MCF 10A (cell line): ENCODE data around the gene VAPA. TPM values are rescaled to one million over a fixed set of nuclear protein-coding genes. Genes with fewer than 3 reads are reported as not detected.
A peak's percentile ranks its signal among the peaks of the same experiment; 100 is the strongest.

Source experiments
- BruUV-seq: library from RNA; stranded (reverse); fragments of 400-500 nt; replicated peaks from 2 replicates; lab custom pipeline; 2021; lab: Mats Ljungman, UMichigan
- CTCF ChIA-PET: fragments of 300-600 bp; sonication (Branson Sonifier 250); formaldehyde crosslinking; extraction: SDS; loops from one replicate; lab custom pipeline; 2021; ENCODE audit warnings: antibody characterized with exemption, inconsistent platforms; lab: Yijun Ruan, JAX
- POLR2A ChIA-PET: fragments of 300-600, 350-650 bp; sonication (Branson Sonifier 250); formaldehyde crosslinking; extraction: SDS; loops from one replicate; lab custom pipeline; 2020; ENCODE audit warnings: antibody characterized with exemption, inconsistent platforms; lab: Yijun Ruan, JAX
- DNase-seq: peaks from one replicate; pipeline ENCODE4 v3.0.0-alpha.2; 2018; ENCODE audit not compliant: unreplicated experiment
- H3K27ac Mint-ChIP-seq: one replicate; pipeline ENCODE4 v1.8.0; 2022; ENCODE audit warnings: mild to moderate bottlenecking, low read depth, mixed read lengths; ENCODE audit not compliant: unreplicated experiment
- H3K27me3 Mint-ChIP-seq: one replicate; pipeline ENCODE4 v1.8.0; 2022; ENCODE audit warnings: mixed read lengths; ENCODE audit not compliant: insufficient read depth, unreplicated experiment
- H3K36me3 Mint-ChIP-seq: one replicate; pipeline ENCODE4 v1.8.0; 2022; ENCODE audit warnings: mild to moderate bottlenecking, moderate library complexity, mixed read lengths; ENCODE audit not compliant: insufficient read depth, unreplicated experiment
- H3K4me1 Mint-ChIP-seq: one replicate; pipeline ENCODE4 v1.8.0; 2022; ENCODE audit warnings: mixed read lengths; ENCODE audit not compliant: insufficient read depth, unreplicated experiment
- H3K4me3 Mint-ChIP-seq: one replicate; pipeline ENCODE4 v1.8.0; 2022; ENCODE audit warnings: mild to moderate bottlenecking, moderate library complexity, mixed read lengths; ENCODE audit not compliant: unreplicated experiment
- H3K9me3 Mint-ChIP-seq: one replicate; pipeline ENCODE4 v1.8.0; 2022; ENCODE audit warnings: mixed read lengths; ENCODE audit not compliant: unreplicated experiment
- CTCF ChIP-seq: fragments of 200-600 bp; IDR thresholded peaks from one replicate; pipeline ENCODE4 v1.8.0; 2022; ENCODE audit warnings: antibody characterized with exemption, mild to moderate bottlenecking; ENCODE audit not compliant: unreplicated experiment
- intact Hi-C: fragments of 100-400 bp; cut with micrococcal nuclease; formaldehyde crosslinking; loops from 2 replicates; pipeline ENCODE4 v1.14.1; 2022
- total RNA-seq: library from RNA; stranded (reverse); gene quantifications from 2 replicates; pipeline ENCODE4 v1.2.3, GENCODE V29; 2022

VAPA gene
- total RNA-seq, 1 experiment from 2014 or later, result 286 TPM

GRCh38 chr18:9867071-9867594 lies 46.7 kb upstream of the VAPA start:
- H3K27ac Mint-ChIP-seq, result no peak overlapping the region
- intact Hi-C loops, result no loop called here
- no peak overlapping the region for H3K4me3 Mint-ChIP-seq
- BruUV-seq, result no TSS peak
- CTCF ChIA-PET, result interaction anchor here (0.7 kb wide), 1 partner anchor 1107 kb away, joined by 4 read pairs; no protein-coding TSS in a partner anchor
- peaks cover 14% of the 10 kb centered on the region for H3K36me3 Mint-ChIP-seq
- peaks cover 32% of the 10 kb centered on the region for H3K4me1 Mint-ChIP-seq
- peaks cover 12% of the 10 kb centered on the region for H3K9me3 Mint-ChIP-seq
- H3K27me3 Mint-ChIP-seq, result no peaks in the 10 kb centered on the region
- TF ChIP-seq CTCF, result no peak
- POLR2A ChIA-PET, result interaction anchor here (1.0 to 1.2 kb wide), 2 partner anchors 10 to 47 kb away, joined by 3 read pairs; partner anchors contain the start of gene VAPA
- DNase-seq, result no peak

- Mint-ChIP-seq H3K9me3 (peaks cover 12% of the 10 kb centered on the region), H3K27me3 (no peaks in the 10 kb centered on the region), H3K4me1 (peaks cover 32% of the 10 kb centered on the region), H3K4me3 (peak overlapping the region; percentile 33), H3K27ac (peak overlapping the region; percentile 35), H3K36me3 (peaks cover 14% of the 10 kb centered on the region)
- CTCF ChIA-PET, result interaction anchor here (1.1 to 1.3 kb wide), 2 partner anchors 23 to 81 kb away, joined by 3 to 4 read pairs; no protein-coding TSS in a partner anchor
- intact Hi-C loops, result no loop called here
- POLR2A ChIA-PET, result interaction anchor here (0.7 to 3.4 kb wide), 13 partner anchors 8 to 199 kb away, joined by 3 to 39 read pairs (median 4); partner anchors contain the start of gene VAPA
- DNase-seq, result peak; percentile 24
- no peak for TF ChIP-seq CTCF
- no TSS peak for BruUV-seq
Observed at GRCh38 chr18:9868857-9869714, 44.7 kb upstream of the VAPA start.

GRCh38 chr18:9869715-9870430 lies 43.9 kb upstream of the VAPA start:
- no TSS peak for BruUV-seq
- H3K9me3 Mint-ChIP-seq, result peaks cover 12% of the 10 kb centered on the region
- H3K36me3 Mint-ChIP-seq, result peaks cover 14% of the 10 kb centered on the region
- ChIA-PET CTCF (interaction anchor here (0.7 to 1.3 kb wide), 4 partner anchors 23 to 81 kb away, joined by 3 to 4 read pairs (median 4); partner anchors contain the start of gene VAPA), POLR2A (interaction anchor here (0.6 to 3.4 kb wide), 16 partner anchors 8 to 221 kb away, joined by 3 to 39 read pairs (median 3); partner anchors contain the start of gene VAPA)
- no peak overlapping the region for H3K4me3 Mint-ChIP-seq
- H3K27ac Mint-ChIP-seq, result peak overlapping the region; percentile 84
- intact Hi-C loops, result no loop called here
- DNase-seq, result peak; percentile 92
- no peak for TF ChIP-seq CTCF
- H3K4me1 Mint-ChIP-seq, result peaks cover 35% of the 10 kb centered on the region
- H3K27me3 Mint-ChIP-seq, result no peaks in the 10 kb centered on the region
